Activated naive CD4-positive, alpha-beta T cell treated with Interleukin-2 at 50 U/mL for 16 hours (primary cell): ENCODE measurements around the gene HLA-DRB5.
"Not testable (repeated sequence)": the region's sequence is repeated elsewhere in the genome, so short reads cannot be mapped to it uniquely, and the experiment has no call there.

Source experiments
- DNase-seq: peaks from one replicate; pipeline ENCODE4 v3.0.0-alpha.2; 2020

HLA-DRB5 gene

DNA sequence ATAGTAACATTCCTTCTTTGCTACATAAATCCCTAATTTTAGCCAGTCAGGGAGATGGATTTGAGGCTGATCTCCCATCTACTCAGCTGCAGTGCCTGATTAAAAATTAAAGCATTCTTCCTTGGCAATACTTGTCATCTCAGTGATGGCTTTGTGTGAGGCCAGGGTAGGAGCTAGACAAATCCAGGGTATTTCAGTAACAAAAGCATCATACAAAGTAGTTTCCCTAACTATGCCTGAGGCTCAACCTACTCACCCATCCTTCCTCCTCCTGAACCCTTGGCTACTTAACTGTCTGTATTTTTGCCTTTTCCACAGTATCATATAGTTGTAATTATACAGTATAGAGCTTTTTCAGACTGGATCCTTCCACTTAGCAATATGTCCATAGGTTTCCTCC is 37.7 kb downstream of the HLA-DRB5 start:
- no peak for DNase-seq

DNA sequence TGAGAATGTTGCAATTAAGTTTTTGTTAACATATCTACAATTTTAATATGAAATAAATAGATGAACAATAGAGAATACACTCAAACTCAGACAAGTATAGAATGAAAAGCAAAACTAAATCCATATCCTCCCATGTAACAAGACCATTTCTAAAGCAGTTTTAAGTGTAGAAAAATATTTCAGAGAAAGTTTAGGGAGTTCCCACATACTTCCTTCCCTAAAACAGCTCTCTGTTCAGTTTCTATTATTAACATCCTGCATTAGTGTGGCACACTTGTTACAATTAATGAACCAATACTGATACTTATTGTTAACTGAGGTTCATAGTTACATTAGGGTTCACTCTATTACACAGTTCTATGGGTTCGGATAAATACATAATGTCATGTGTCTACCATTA is 38.4 kb downstream of the HLA-DRB5 start:
- no peak for DNase-seq

- DNase-seq, result no peak
Observed at GRCh38 chr6:32488083-32488482, 42.0 kb downstream of the HLA-DRB5 start.

GRCh38 chr6:32484614-32484998 is 45.5 kb downstream of the HLA-DRB5 start:
- DNase-seq, result no peak

- no peak for DNase-seq
Observed at GRCh38 chr6:32483968-32484613, 46.0 kb downstream of the HLA-DRB5 start.

- no peak for DNase-seq
Observed at GRCh38 chr6:32475392-32476206, 54.5 kb downstream of the HLA-DRB5 start.

GRCh38 chr6:32473376-32474348 is 56.4 kb downstream of the HLA-DRB5 start:
- DNase-seq, result not testable (repeated sequence)

- DNase-seq, result no peak
Observed at GRCh38 chr6:32472781-32473375, 57.2 kb downstream of the HLA-DRB5 start.

GRCh38 chr6:32467743-32468503 is 62.2 kb downstream of the HLA-DRB5 start:
- not testable (repeated sequence) for DNase-seq
